BJ (cell line): ENCODE results near the gene IFITM5. TPM values are rescaled to one million over a fixed set of nuclear protein-coding genes. Genes with fewer than 3 reads are reported as not detected.

Experiments
- CTCF ChIA-PET: fragments of 350-600 bp; formaldehyde crosslinking; extraction: SDS; loops from one replicate; lab custom pipeline; 2021; ENCODE audit warnings: antibody characterized with exemption, inconsistent platforms; lab: Yijun Ruan, JAX
- POLR2A ChIA-PET: fragments of 300-600 bp; sonication (Branson Sonifier 250); formaldehyde crosslinking; extraction: SDS; loops from one replicate; lab custom pipeline; 2021; ENCODE audit warnings: antibody characterized with exemption; lab: Charles Lee
- DNase-seq: peaks from one replicate; pipeline ENCODE4 v3.0.0-alpha.2; 2011; ENCODE audit warnings: low read depth
- H3K27me3 ChIP-seq: 2 replicates; pipeline ENCODE4 v1.6.0; 2011; ENCODE audit warnings: low read length; ENCODE audit not compliant: control insufficient read depth, insufficient read depth
- H3K36me3 ChIP-seq: 2 replicates; pipeline ENCODE4 v1.5.1; 2011; ENCODE audit warnings: low read length; ENCODE audit not compliant: control insufficient read depth, insufficient read depth
- H3K4me3 ChIP-seq: 2 replicates; pipeline ENCODE4 v1.5.1; 2011; ENCODE audit warnings: low read depth, mild to moderate bottlenecking, control low read depth, low read length
- polyA plus RNA-seq: library from polyadenylated mRNA; depleted of rRNA; stranded (reverse); fragments of >200 nt; gene quantifications from 2 replicates; pipeline ENCODE4 v1.2.3, GENCODE V29; 2011
- TF ChIP-seq, protein P1 (sequence below): IDR thresholded peaks from 2 replicates; pipeline ENCODE4 v1.5.1; 2011; ENCODE audit warnings: low read depth, mild to moderate bottlenecking, control low read depth, inconsistent platforms, low read length, moderate library complexity; ENCODE audit not compliant: insufficient read depth

Gene IFITM5
- polyA plus RNA-seq, 1 experiment: not detected

- ChIA-PET CTCF (no interaction called here), POLR2A (no interaction called here)
- H3K36me3 ChIP-seq: no peaks in the 10 kb centered on the region
- peaks cover 43% of the 10 kb centered on the region for H3K27me3 ChIP-seq
- TF ChIP-seq, protein P1, sequence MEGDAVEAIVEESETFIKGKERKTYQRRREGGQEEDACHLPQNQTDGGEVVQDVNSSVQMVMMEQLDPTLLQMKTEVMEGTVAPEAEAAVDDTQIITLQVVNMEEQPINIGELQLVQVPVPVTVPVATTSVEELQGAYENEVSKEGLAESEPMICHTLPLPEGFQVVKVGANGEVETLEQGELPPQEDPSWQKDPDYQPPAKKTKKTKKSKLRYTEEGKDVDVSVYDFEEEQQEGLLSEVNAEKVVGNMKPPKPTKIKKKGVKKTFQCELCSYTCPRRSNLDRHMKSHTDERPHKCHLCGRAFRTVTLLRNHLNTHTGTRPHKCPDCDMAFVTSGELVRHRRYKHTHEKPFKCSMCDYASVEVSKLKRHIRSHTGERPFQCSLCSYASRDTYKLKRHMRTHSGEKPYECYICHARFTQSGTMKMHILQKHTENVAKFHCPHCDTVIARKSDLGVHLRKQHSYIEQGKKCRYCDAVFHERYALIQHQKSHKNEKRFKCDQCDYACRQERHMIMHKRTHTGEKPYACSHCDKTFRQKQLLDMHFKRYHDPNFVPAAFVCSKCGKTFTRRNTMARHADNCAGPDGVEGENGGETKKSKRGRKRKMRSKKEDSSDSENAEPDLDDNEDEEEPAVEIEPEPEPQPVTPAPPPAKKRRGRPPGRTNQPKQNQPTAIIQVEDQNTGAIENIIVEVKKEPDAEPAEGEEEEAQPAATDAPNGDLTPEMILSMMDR: no peak
- H3K4me3 ChIP-seq: no peak overlapping the region
- no peak for DNase-seq
These were observed 19.2 kb downstream of the IFITM5 start for GRCh38 chr11:279966-280705.

DNA sequence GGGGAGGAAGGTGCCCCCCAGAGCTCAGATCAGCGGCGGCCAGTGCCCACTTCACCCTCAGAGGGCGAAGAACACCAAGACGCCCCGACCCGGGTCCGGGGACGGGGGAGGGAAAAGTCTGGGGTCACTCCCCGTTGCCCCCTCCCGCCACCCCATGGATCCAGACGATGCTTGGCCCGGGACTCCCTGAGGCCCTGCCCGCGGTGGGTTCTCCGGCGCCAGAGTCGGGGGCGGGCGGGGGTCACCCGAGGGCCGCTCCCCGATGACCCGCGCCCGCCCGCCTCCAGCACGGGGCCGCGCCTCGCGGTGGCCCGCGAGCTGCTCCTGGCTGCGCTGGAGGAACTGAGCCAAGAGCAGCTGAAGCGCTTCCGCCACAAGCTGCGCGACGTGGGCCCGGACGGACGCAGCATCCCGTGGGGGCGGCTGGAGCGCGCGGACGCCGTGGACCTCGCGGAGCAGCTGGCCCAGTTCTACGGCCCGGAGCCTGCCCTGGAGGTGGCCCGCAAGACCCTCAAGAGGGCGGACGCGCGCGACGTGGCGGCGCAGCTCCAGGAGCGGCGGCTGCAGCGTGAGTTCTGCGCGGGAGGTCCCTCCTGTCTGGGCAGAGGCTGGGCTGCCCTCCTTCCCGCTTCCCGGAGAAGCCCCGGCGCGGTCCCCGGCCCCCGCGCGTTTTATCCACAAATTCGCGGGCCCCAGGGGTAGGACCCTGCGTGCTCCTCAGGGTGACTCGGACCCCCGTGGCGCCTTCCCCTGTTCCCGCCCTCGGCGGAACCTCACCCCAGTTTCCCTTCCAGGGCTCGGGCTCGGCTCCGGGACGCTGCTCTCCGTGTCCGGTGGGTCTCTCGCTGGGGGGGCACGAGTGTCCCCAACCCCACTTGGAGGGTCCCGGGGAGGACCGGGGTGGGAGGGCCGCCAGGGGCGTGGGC is 20.0 kb downstream of the IFITM5 start:
- ChIA-PET POLR2A (no interaction called here), CTCF (interaction anchor here (0.6 to 1.1 kb wide), 2 partner anchors 11 to 28 kb away, joined by 3 to 4 read pairs; no protein-coding TSS in a partner anchor)
- no peaks in the 10 kb centered on the region for H3K36me3 ChIP-seq
- DNase-seq: no peak
- H3K27me3 ChIP-seq: peaks cover 43% of the 10 kb centered on the region
- TF ChIP-seq, protein P1: no peak
- H3K4me3 ChIP-seq: no peak overlapping the region

GRCh38 chr11:278001-278951 is 21.1 kb downstream of the IFITM5 start, which contains the start of gene NLRP6:
Gene NLRP6 (plus strand): TSS chr11:278407. CDS start chr11:278570, 163 bp downstream.
- Histone ChIP-seq H3K4me3 (no peak within 1 kb of the TSS), H3K27me3 (peaks cover 41% of the 10 kb centered on the region), H3K36me3 (no peaks in the 10 kb centered on the region)
- TF ChIP-seq, protein P1: no peak
- CTCF ChIA-PET: interaction anchor here (0.6 to 1.1 kb wide), 3 partner anchors 10 to 84 kb away, joined by 3 to 4 read pairs (median 3); no protein-coding TSS in a partner anchor
- DNase-seq: no peak
- POLR2A ChIA-PET: no interaction called here

GRCh38 chr11:276219-276618 is 23.1 kb downstream of the IFITM5 start:
- Histone ChIP-seq H3K27me3 (peaks cover 31% of the 10 kb centered on the region), H3K4me3 (no peak overlapping the region), H3K36me3 (no peaks in the 10 kb centered on the region)
- DNase-seq: no peak
- ChIA-PET CTCF (interaction anchor here (1.3 kb wide), 1 partner anchor 25 kb away, joined by 6 read pairs; no protein-coding TSS in a partner anchor), POLR2A (no interaction called here)
- TF ChIP-seq, protein P1: no peak
